Measurements from ENCODE around the gene RNPEP.
A peak's percentile ranks its signal among the peaks of the same experiment; 100 is the strongest.
"Not testable (repeated sequence)": the region's sequence is repeated elsewhere in the genome, so short reads cannot be mapped to it uniquely, and the experiment has no call there.

The RNPEP gene

DNA sequence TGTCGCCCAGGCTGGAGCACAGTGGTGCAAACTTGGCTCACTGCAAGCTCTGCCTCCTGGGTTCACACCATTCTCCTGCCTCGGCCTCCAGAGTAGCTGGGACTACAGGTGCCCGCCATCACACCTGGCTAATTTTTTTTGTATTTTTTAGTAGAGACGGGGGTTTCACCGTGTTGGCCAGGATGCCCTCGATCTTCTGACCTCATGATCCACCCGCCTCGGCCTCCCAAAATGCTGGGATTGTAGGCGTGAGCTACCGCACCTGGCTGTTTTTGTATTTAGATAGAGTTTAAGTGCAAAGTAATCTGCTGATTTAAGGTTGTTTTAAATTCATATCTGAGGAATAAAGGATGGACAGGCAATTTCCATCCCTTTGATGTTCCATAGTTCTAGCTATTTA, 20.1 kb upstream of the RNPEP start:
- DNase-seq: not testable (repeated sequence)

DNA sequence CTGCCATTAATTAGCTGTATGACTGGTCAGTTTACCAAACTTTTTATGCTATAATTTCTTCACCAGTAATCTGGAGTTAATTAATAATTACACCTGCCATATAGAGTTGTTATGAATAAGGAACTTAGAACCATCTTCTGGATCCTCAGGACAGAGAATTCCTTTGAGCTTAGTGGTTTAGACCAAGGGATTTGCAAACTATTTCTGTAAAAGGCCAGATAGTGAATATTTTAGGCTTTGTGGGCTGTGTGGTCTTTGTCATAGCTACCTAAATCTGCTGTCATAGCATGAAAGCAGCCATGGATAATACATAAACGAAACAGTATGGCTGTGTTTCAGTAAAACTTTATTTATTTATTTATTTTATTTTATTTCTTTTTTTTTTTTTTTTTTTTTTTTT, 18.2 kb upstream of the RNPEP start:
- no peak for DNase-seq

DNA sequence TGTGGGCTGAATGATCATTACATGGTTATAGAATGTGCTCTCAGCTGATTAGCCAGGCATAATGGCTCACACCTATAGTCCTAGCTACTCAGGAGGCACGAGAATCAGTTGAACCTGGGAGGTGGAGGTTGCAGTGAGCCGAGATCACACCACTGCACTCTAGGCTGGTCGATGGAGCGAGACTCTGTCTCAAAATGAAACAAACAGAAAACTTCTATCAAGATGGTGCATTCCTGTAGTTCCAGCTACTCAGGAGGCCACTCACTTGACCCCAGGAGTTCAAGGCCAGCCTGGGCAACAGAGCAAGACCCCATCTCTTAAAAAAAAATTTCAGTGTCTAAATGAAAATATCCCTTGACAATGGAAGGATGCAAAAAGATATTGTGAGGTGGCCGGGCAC, 16.3 kb upstream of the RNPEP start:
- no peak for DNase-seq

DNA sequence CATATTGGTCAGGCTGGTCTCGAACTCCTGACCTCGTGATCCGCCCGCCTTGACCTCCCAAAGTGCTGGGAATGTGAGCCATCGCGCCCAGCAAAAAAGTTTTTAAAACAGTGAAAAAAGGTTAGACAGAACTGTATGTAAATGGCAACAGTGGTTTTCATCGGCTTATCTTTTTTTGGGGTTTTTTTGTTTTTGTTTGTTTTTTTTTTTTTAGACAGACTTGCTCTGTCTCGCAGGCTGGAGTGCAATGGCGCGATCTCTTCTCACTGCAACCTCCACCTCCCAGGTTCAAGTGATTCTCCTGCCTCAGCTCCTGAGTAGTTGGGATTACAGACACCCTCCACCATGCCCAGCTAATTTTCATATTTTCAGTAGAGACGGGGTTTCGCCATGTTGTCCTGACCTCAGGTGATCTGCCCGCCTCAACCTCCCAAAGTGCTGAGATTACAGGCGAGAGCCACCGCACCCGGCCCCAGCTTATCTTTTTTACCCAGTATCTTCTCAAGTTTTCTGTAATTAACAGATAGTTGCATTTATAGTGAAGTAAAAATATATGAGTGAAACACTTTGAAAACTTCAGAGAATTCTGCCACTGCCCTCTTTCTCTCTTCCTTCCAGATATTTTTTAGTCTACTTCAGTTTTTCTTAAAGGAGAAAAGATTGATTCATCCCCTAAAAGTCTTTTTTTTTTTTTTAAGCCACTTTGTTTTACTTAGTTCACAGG, 14.1 kb upstream of the RNPEP start:
- no peak for DNase-seq

DNA sequence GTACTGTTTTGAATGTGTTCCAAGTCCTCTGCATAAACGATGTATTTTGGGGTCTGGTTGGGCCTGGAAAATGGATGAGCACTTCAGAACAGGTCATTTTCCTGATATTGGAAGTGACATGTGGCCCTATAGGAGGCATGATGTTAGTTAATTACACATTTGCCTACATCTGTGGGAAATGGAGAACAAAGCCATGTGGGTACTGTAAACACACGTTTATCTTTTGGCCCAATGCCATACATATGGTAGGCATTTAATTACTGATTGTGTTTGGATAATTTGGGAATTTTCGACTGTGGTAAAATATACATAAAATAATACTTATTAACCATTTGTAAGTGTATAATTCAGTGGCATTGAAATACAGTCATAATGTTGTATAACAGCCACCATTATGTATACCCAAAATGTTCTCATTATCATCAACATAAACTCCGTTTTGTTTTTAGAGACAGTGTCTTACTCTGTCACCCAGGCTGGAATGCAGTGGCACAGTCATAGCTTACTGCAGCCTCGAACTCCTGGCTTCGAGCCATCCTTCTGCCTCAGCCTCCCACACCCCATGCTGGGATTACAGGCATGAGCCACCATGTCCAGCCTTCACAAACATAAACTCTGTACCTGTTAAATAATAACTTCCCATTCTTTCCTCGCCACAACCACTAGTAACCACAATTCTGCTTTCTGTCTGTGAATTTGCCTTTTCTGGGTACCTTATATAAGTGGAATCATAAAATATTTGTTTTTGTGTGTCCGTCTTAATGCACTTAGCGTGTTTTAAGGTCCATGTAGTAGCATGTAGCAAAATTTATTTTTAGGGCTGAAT, 11.9 kb upstream of the RNPEP start:
- no peak for DNase-seq

DNA sequence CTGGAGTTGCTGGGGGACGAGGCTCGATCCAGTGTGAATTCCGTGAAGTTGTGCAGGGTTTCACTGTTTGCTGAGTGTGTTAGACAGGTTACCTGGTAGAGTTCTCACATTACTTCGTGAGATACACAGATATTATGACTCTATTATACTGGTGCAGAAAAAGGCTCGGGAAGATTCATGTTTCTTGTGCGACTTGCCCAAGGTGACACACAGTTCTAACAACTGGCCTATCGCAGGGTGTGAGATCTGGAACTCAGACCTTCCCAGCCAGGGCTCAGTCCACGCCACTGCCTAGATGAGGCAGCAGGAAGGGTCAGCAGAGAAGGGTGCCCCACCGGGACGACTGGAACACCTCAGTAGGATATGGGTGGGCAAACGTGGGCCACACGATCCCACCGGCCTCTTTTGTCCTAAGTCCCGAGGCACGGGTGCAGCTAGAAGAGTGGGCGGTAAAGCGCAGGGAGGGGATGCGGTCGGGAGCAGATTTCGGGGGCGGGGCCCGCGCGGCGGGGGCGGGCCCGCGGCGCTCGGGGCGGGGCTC, 296 bp upstream of the RNPEP start:
- no peak for DNase-seq

DNA sequence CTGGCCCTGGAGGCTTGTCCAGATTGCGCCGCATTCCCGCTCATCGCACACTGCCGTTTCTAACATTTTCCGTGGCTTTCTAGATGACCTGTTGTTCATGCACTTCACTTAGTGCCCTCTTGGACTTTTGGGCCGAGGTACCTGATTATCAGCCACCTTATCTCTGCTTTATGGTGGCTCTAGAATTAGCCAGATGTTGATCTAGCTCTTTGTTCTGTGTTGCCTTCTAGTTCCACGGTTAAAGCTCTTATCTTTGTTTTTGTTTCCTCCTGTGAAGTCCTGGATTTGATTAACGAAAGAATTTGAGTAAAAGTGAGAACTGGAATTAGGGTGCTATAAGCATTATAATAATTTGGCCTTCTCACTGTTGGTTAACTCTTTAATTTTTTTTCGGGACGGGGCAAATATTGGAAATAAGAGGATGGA, 945 bp downstream of the RNPEP start:
- no peak for DNase-seq

DNA sequence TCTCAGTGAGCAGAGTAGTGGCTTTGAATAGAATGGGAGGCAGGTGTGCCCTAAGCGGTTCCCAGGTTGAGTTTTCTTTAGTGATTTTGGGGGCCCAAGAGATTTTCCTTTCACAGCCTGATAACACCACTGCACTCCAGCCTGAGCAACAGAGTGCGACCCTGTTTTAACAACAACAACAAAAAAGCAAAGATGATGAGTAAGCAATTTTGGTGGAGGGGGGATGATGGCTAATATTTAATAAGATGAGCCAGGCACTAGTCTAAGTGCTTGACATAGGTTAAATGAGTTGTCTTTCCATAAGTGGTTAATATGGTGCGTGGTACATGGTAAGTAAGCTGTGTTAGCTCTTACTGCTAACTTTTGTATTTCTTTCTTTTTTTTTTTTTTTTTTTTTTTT, 2.0 kb downstream of the RNPEP start:
- no peak for DNase-seq

DNA sequence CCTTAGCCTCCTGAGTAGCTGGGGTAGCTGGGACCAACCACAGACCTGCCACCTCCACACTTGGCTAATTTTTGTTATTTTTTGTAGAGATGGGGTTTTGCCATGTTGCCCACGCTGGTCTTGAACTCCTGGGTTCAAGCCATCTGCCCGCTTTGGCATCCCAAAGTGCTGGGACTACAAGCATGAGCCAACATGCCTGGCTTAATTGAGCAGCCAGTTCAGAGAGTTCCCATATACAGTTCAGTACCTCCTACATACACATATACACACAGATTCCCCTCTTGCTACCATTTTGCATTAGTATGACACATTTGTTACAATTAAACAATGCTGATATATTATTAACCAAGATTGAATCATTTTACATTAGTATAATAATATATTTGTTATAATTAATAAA, 2.9 kb downstream of the RNPEP start:
- no peak for DNase-seq

DNA sequence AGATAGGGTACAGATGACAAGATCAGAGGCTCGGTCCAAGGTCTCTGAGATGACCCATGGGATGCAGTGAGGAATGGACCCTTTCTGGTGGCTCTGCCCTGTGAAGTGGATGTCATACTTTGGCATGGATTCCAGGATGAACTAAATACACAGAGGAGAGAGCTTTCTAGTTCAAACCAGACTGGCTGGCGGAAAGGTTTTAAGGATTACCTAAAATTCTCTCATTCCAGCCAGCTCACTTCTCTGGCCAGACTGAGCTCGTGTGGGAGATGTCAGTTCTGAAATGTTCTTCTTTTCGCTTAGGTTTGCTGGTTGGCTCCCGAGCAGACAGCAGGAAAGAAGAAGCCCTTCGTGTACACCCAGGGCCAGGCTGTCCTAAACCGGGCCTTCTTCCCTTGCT, 6.2 kb downstream of the RNPEP start:
- no peak for DNase-seq

DNA sequence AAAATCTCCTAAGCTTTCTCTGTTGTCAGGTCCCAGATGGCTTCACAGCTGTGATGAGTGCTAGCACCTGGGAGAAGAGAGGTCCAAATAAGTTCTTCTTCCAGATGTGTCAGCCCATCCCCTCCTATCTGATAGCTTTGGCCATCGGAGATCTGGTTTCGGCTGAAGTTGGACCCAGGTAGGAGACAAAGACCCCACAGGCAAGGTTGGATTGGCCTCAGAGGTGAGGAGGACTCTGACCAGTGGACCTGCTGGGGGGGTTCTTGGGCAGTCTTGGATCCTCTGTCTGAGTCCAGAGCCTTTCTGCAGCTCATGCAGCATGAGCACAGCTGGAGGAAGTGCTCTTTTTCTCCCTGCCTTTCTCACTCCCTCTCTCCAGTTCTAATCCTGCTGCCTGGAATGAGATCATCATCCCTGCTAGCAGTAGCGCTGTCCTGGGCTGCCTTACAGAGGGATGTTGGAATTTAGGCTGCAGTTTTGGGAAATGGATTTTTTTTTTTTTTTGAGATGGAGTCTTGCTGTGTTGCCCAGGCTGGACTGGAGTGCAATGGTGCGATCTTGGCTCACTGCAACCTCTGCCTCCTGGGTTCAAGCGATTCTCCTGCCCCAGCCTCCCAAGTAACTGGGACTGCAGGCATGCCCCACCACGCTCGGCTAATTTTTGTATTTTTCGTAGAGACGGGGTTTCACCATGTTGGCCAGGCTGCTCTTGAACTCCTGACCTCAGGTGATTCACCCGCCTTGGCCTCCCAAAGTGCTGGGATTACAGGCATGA, 7.1 kb downstream of the RNPEP start:
- no peak for DNase-seq

DNA sequence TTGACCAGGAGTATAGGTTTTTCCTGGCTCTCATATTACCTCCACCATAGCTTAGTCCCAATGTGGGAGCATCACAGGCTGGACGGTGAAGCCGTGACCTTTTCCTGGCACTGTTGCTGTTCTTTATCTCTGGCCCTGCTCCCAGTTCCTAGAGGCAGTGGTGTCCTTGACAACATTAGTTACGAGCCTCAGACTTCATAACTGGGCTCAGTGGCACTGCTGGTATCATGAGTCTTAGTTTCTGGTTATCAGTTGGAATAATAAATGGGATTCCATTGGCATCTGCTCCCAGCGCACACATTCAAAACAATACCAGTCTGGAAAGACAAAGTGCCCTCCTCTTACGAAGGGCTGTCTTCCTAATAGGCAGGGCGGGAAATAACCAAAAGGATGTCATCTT, 8.0 kb downstream of the RNPEP start:
- no peak for DNase-seq

DNA sequence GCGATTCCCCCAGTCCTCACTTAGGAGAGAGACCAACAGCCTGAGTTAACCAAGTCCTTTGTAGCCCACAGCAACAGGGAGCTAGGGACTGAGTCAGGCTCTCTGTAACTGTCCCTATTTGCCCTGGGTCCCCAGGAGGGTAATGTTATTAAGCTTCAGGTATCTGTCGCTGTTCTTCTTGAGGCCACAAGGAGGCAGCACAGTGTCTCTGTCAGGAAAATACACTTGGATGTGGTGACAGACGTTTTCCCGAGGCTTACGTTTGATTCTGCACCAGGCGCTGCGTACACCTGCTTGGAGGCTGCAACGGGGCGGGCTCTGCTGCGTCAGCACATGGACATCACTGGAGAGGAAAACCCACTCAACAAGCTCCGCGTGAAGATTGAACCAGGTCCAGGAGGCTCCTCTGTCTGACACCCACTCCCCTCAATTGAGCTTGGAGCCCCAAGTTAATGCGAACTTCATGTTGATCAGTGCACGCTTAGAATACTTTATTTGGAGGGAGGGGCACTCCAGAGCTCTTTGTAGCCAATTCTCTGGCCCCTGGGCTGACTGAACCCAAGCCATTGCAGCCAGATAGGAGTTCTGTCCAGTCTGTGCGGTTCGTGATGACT, 17.3 kb downstream of the RNPEP start:
- peak; percentile 60 for DNase-seq

DNA sequence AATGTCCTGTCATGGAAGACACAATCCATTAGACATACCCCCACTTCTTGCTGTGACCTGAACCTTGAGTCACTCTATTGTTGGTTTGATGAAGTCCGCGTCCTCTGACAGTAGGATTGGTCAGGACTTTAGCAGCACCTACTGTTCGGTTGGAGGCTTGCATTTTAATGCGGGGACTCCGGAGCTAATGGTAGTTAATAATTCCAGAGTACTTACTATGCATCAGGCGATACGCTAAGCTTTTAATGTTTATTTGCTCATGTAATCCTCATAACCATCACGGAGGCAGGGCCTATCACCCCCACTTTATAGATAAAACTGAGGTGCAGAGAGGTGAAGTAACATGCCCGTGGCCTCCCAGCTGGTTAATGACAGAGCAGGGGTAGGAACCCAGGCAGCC, 20.1 kb downstream of the RNPEP start:
- DNase-seq: no peak

DNA sequence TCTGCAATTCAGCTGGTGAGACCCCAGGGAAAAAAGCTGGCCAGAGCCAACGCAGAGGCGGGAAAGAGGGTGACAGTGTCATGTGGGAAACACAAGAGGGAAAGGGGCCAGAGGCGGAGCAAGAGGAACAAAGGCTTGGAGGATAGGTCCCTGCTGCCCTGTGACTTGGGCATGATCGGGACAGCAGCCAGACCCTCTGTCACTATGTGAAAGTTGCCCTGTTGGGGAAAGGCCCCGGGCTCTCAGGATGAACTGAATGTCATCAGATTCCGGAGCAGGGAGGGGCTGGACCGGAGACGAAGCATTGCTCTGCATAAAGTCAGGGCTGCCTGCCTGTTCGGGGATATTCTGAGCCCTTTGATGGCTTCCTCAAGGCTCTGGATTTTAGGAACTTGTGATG, 22.3 kb downstream of the RNPEP start:
- DNase-seq: no peak

DNA sequence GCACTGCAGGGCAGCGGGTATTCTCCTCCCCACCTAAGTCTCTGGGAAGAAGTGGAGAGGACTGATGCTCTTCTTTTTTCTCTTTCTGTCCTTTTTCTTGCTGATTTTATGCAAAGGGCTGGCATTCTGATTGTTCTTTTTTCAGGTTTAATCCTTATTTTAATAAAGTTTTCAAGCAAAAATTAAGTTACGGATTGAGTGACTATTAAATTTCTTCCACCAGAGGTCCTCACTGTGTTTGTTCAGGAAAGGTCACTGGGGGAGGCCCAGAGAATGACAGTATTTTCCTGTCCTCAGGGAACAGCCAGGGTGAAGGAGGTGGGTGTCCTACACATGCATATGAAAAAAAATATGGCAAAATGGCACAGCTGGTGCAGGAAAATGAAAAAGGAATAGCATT, 23.5 kb downstream of the RNPEP start:
- DNase-seq: no peak

DNA sequence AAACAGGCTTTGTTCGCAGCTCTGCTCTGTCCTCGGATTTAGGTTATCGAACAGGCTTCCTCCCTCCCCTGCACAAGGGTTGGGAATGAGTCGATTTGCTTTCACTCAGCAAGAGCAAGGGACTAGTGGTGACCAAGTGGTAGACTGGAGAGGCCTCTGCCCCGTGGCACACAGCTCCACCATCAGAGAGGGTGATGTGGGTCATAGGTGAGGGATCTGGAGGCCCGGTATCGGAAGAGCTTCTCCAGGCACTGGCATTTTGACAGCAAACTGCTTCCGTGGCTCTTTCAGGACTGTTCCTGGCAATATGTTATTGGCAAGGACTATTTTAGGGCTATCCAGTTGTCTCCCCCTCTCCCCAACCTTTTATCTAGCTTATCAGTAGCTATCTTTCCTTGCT, 24.9 kb downstream of the RNPEP start:
- no peak for DNase-seq

DNA sequence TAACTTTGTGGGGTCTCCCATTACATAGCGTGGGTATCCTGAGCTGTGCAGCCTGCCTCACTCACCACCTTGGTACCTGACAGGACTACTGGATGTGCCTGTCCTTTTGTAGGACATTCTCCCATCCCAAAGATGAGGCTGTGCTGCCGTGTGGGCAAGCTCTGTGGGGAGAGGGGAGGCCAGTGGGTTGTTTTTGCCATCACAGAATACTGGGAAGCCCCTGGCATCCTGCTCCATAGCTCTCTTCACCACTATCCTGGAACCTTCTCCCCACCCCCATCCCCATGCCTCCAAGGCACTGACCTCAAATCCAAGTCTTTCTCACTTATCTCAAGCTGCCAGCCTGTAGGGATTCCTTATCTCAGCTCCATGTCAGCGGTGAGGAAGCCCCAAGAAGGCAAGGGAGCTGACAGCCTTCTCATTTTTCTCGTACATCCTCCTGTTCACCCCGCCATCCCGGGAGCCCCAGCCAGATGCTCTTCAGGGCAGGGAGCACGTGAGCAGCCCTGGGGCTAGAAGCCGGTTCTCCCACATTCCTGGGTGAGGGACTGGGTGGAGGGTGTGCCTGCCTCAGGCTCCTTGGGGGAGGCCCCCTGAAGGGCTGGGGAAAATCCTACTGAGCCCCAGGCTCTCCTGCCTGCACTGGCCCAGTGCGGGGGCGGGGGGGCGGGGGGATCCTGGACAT, 25.5 kb downstream of the RNPEP start:
- no peak for DNase-seq

DNA sequence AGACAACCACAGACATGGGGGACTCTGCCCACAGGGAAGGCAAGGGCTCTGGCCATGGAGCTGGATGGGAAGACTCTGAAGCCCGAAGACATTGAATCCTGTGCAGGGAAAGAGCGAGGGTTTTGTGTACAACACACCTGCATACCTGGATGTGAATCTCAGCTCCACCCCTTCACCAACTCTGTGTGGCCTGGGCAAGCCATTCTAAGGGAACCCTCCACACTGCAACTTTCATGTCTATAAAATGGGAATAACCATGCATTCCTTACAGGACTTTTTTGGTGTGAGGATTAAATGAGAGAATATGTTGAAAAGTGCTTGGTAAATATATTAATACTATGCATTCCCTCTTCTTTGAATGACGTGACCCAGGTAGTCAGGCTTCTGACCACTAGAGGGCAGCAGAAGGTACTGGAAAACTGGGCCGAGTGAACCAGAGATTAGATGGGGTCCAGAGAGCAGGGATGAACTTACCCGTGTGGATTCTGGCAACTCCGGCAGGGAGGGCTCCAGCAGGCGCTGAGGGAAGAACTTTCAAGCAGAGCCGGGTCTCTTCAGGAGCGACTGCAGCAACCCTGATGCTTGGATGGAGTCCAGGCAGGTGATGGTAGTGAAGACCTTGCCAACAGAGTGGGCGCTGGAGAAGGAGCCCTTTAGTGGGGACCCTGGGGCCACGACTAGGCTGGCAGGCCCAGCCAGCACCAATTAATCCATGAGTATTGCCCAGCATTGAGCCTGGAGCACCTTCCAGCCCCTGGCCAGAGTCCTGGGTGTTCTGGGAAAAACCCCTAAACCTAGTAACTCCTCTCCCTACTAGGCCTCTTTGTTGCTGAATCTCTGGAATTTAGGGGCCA, 27.1 kb downstream of the RNPEP start:
- DNase-seq: peak; percentile 84

DNA sequence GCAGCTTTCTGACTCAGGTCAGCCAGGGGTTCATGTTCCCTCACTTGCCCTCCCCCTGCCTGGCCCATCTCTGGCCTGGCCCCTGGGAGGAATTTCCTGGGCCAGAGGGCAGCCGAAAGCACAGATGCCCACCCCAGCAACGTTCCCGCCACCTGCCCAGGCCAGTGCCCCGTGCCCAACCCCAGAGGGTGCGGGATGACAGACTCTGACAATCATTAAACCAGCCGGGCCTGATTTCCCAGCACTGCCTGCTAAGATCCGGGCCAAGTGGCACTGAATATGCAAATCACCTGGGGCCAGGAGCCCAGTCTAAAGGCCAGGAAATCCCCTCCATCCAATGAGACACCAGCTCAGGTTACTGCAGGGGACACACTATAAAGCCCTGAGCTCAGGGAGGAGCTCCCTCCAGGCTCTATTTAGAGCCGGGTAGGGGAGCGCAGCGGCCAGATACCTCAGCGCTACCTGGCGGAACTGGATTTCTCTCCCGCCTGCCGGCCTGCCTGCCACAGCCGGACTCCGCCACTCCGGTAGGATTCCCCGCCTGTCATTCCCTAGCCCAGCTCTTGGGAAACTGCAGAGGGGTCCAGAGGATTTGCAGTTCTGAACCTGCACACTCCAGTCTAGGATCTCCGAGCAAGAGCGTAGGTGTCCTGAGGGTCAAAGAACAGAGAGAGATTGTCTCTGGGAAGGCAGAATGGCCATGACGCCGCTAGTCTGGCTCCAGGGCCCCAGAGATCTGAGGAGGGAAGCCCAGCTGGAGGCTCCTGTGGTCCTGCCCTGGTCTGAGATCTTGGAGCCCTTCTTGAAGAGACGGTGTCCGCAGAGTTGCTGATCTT, 27.9 kb downstream of the RNPEP start, which contains the start of gene ELF3:
ELF3 (plus strand) TSS at position 408 of the 836 bp plus-strand sequence. CDS start 550 bp downstream, outside the sequence.
- DNase-seq: peak; percentile 87
